Esophagus squamous epithelium (tissue), 4 donors: ENCODE results near the gene ZBTB14.

Source experiments
- CTCF ChIP-seq, 6 experiments: fragments of 450-650 bp in 4 of 6; fragments of 200-600 bp in 2 of 6; sonication (generic) in 2 of 6; IDR thresholded peaks; one replicate each; pipeline ENCODE4 v1.5.1; 2016 to 2019; ENCODE audit warnings: antibody characterized with exemption in 6 of 6, mild to moderate bottlenecking in 4 of 6, moderate library complexity in 4 of 6
- POLR2A ChIP-seq, 4 donors: fragments of 450-650 bp; IDR thresholded peaks; one replicate each; pipeline ENCODE4 v1.6.1; 2017; ENCODE audit warnings: antibody characterized with exemption in 4 of 4, mild to moderate bottlenecking in 4 of 4, moderate library complexity in 3 of 4

DNA sequence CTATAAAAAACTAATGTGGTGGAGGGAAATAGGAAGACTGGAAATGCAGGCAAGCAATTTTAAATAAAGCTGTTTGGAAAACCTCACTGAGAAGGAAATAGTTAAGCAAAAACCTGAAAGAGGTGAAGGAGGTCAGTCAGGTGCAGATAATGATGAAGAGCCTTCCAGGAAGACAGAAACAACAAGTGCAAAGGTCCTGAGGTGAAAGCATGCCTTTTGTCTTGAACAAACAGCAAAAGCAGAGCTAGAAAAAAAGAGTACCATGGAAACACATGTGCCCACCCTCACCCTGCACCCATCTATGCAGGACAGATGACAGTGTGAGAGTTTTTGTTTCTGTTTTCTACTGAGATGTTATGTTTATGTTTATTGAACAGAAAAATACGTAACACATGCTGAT, 8.1 kb upstream of the ZBTB14 start:
- TF ChIP-seq CTCF (IDR thresholded peaks at IDR 0.05) (no peak), POLR2A (IDR thresholded peaks at IDR 0.05) (no peak)
